Kidney (tissue), 14 donors: ENCODE measurements around the gene PSMD14. TPM values are rescaled to one million over a fixed set of nuclear protein-coding genes. Genes with fewer than 3 reads are reported as not detected.
A peak's percentile ranks its signal among the peaks of the same experiment; 100 is the strongest.

Experiments used
- DNase-seq, 5 donors: peaks; one replicate each; pipeline ENCODE4 v3.0.0-alpha.2; 2013 to 2020
- FAIRE-seq: peaks from 2 replicates; lab custom pipeline; 2012; peaks lifted over from hg19 to GRCh38; lab: Jason Lieb, UNC
- H3K27ac ChIP-seq, 2 donors: one replicate each; pipeline ENCODE4 v1.7.0; 2013; ENCODE audit warnings: low read depth in 2 of 2, low read length in 2 of 2, inconsistent platforms in 1 of 2
- H3K27me3 ChIP-seq: one replicate; pipeline ENCODE4 v1.7.1; 2013; ENCODE audit warnings: low read length, inconsistent platforms; ENCODE audit not compliant: control insufficient read depth, insufficient read depth
- H3K36me3 ChIP-seq, 3 donors: one replicate each; pipeline versions ENCODE4 v1.7.0 to v1.7.1; 2013; ENCODE audit warnings: low read length in 3 of 3, control low read depth in 1 of 3, inconsistent platforms in 1 of 3; ENCODE audit not compliant: insufficient read depth in 3 of 3, control insufficient read depth in 2 of 3
- H3K4me1 ChIP-seq, 3 donors: one replicate each; pipeline versions ENCODE4 v1.7.0 to v1.7.1; 2013; ENCODE audit warnings: low read length in 3 of 3, inconsistent platforms in 1 of 3, low read depth in 1 of 3; ENCODE audit not compliant: control insufficient read depth in 2 of 3, insufficient read depth in 2 of 3
- H3K4me3 ChIP-seq, 3 donors: one replicate each; pipeline versions ENCODE4 v1.7.0 to v1.8.1; 2013; ENCODE audit warnings: low read length in 3 of 3, control low read depth in 1 of 3, inconsistent platforms in 1 of 3
- H3K9ac ChIP-seq, 3 donors: one replicate each; pipeline versions ENCODE4 v1.7.0 to v1.7.1; 2013; ENCODE audit warnings: low read length in 3 of 3, control low read depth in 1 of 3, inconsistent platforms in 1 of 3
- H3K9me3 ChIP-seq, 3 donors: one replicate each; pipeline versions ENCODE4 v1.7.0 to v1.7.1; 2013; ENCODE audit warnings: low read length in 3 of 3, control low read depth in 1 of 3, inconsistent platforms in 1 of 3; ENCODE audit not compliant: control insufficient read depth in 2 of 3, insufficient read depth in 1 of 3
- intact Hi-C: fragments of 100-400 bp; cut with DNase I; formaldehyde crosslinking; loops from one replicate; pipeline ENCODE4 v1.11.1; 2022
- polyA plus RNA-seq: library from polyadenylated mRNA; stranded (reverse); fragments of 350-450 nt; fragmentation: Illumina TruSeq; extraction: RNeasy Lipid Tissue Mini Kit (QIAGEN cat#74804); gene quantifications from one replicate; pipeline ENCODE4 v1.2.3, GENCODE V29; 2014; ENCODE audit warnings: low read depth, low replicate concordance; ENCODE audit not compliant: insufficient read depth
- total RNA-seq: library from RNA; stranded (reverse); fragmentation: NEBNext Ultra II Directional; extraction: Animal tissue kit (Norgen Biotek cat#: 25700); gene quantifications from one replicate; pipeline ENCODE4 v1.2.1, GENCODE V29; 2021
- TF ChIP-seq, protein P1 (sequence below): IDR thresholded peaks from 3 replicates; pipeline ENCODE4 v1.5.1; 2012; ENCODE audit warnings: mild to moderate bottlenecking, moderate library complexity, borderline replicate concordance; ENCODE audit not compliant: insufficient read depth; ENCODE audit errors: extremely low read depth
- donor health status: control.
- donor health status: control.
- donor health status: control.
- donor health status: control.
- donor health status: control.
- donor health status: DM: yes; HTN: yes; CAD: no.
- donor health status: Normal renal cell carcinoma (clear cell type).

Gene PSMD14
- total and polyA plus RNA-seq, 2 donors from 2014 or later, result 41.0 to 55.8 TPM

DNA sequence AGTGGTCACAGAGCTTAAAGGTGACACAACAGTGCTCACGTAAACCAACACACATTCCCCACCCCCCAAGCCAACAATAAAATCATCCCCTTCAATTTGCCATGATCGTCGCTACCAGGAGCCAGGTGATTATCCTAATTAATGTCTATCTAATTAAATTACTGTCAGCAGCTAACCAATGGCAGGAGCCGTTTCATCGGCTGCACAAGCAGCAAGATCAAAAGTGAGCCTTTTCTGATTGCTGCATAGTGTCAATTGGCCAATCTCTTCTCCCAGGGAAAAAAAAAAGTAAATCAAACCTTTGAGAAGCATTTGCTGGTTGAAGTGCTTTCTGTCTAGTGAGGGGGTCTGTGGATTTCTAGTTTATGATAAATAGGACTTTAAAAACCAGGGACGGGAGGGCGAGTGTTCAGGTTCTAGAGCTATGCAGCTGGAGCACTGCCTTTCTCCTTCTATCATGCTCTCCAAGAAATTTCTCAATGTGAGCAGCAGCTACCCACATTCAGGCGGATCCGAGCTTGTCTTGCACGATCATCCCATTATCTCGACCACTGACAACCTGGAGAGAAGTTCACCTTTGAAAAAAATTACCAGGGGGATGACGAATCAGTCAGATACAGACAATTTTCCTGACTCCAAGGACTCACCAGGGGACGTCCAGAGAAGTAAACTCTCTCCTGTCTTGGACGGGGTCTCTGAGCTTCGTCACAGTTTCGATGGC is 107.9 kb downstream of the PSMD14 start, which contains the start of gene TBR1:
Gene TBR1, plus strand, starts transcription at position 311 of the 721 bp plus-strand sequence. Its CDS starts 114 bp downstream, at position 425.
- peaks cover 0 to 7% (median 0%) of the 10 kb centered on the region in 3 donors for H3K4me1 ChIP-seq

GRCh38 chr2:161416708-161417437 is 108.6 kb downstream of the PSMD14 start:
- TF ChIP-seq, protein P1, sequence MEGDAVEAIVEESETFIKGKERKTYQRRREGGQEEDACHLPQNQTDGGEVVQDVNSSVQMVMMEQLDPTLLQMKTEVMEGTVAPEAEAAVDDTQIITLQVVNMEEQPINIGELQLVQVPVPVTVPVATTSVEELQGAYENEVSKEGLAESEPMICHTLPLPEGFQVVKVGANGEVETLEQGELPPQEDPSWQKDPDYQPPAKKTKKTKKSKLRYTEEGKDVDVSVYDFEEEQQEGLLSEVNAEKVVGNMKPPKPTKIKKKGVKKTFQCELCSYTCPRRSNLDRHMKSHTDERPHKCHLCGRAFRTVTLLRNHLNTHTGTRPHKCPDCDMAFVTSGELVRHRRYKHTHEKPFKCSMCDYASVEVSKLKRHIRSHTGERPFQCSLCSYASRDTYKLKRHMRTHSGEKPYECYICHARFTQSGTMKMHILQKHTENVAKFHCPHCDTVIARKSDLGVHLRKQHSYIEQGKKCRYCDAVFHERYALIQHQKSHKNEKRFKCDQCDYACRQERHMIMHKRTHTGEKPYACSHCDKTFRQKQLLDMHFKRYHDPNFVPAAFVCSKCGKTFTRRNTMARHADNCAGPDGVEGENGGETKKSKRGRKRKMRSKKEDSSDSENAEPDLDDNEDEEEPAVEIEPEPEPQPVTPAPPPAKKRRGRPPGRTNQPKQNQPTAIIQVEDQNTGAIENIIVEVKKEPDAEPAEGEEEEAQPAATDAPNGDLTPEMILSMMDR, result no peak
- DNase-seq (peak in 4 of 5 donors; percentile 4 to 53 (median 26)), FAIRE-seq (no peak)
- H3K4me1 ChIP-seq, result peaks cover 0 to 7% (median 0%) of the 10 kb centered on the region in 3 donors
- no peaks in the 10 kb centered on the region for H3K36me3 ChIP-seq
- intact Hi-C loops, result no loop called here
- H3K4me3 ChIP-seq, result no peak overlapping the region
- H3K27ac ChIP-seq, result no peak overlapping the region
- no peak overlapping the region for H3K9ac ChIP-seq
- H3K27me3 ChIP-seq, result peaks cover 77% of the 10 kb centered on the region
- H3K9me3 ChIP-seq, result no peaks in the 10 kb centered on the region

More for the DNA sequence above, 107.9 kb downstream of the PSMD14 start, which contains the start of gene TBR1:
- DNase-seq (peak in 3 of 5 donors; percentile 17 to 63 (median 31)), FAIRE-seq (no peak)
- intact Hi-C loops, result no loop called here
- TF ChIP-seq, protein P1, result no peak
- Histone ChIP-seq H3K36me3 (no peaks in the 10 kb centered on the region), H3K9ac (no peak within 1 kb of the TSS), H3K27me3 (peaks cover 70% of the 10 kb centered on the region), H3K9me3 (no peaks in the 10 kb centered on the region), H3K27ac (no peak within 1 kb of the TSS), H3K4me3 (peak within 1 kb of the TSS in 1 of 3 donors; percentile 45)

- FAIRE-seq, result no peak
- Histone ChIP-seq H3K4me3 (no peak overlapping the region), H3K27ac (no peak overlapping the region), H3K4me1 (peaks cover 0 to 7% (median 0%) of the 10 kb centered on the region in 3 donors), H3K36me3 (no peaks in the 10 kb centered on the region), H3K9me3 (no peaks in the 10 kb centered on the region), H3K9ac (no peak overlapping the region), H3K27me3 (peaks cover 84% of the 10 kb centered on the region)
- DNase-seq, result peak in 4 of 5 donors; percentile 11 to 34 (median 22)
- TF ChIP-seq, protein P1, result no peak
- intact Hi-C loops, result no loop called here
Observed at GRCh38 chr2:161417438-161418274, 109.4 kb downstream of the PSMD14 start.
